Stimulated activated CD4-positive, alpha-beta T cell treated with anti-CD3 and anti-CD28 coated beads, Interleukin-4, amount 100 ng/mL, for 48 hours (primary cell): ENCODE measurements around the gene PCAT7.
"Not testable (repeated sequence)": the region's sequence is repeated elsewhere in the genome, so short reads cannot be mapped to it uniquely, and the experiment has no call there.

ENCODE experiments used
- DNase-seq, 2 donors: peaks; one replicate each; pipeline ENCODE4 v3.0.0-alpha.2; 2020; ENCODE audit warnings: low read depth in 2 of 2

The PCAT7 gene

GRCh38 chr9:94563548-94563947 is 8.7 kb downstream of the PCAT7 start:
- DNase-seq: no peak

DNA sequence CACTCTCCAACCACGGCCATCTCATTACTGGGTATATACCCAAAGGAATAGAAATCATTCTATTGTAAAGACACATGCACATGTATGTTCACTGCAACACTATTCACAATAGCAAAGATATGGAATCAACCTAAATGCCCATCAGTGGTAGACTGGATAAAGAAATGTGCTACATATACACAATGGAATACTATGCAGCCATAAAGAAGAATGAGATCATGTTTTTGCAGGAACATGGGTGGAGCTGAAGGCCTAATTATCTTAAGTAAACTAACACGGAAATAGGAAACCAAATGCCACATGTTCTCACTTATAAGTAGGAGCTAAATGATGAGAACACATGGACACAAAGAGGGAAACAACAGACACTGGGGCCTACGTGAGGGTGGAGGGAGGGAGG is 9.4 kb downstream of the PCAT7 start:
- not testable (repeated sequence) for DNase-seq

- no peak for DNase-seq
Observed at GRCh38 chr9:94566550-94566949, 11.7 kb downstream of the PCAT7 start.

DNA sequence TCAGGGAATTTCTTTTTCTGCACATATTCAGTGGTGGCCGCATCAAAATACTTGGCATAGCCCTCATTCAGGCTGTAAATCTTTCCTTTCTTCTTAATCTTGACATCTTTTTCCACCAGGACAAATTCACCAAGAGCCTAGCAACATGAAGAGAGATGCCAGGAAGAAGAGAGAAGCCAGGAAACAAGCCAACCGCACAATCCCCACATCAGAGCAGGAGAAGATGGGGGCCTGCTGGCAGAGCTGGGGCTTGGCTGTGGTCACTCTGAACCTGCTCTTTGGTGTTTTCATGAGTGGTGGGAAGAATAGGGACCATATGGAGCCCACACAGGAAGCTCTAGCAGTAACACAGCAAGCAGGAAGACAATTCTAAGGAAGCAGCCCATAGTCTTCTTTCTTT is 12.4 kb downstream of the PCAT7 start:
- no peak for DNase-seq

GRCh38 chr9:94568250-94568889 is 13.5 kb downstream of the PCAT7 start:
- no peak for DNase-seq

- DNase-seq: no peak
Observed at GRCh38 chr9:94568972-94569712, 14.3 kb downstream of the PCAT7 start.

- no peak for DNase-seq
Observed at GRCh38 chr9:94576131-94576530, 21.2 kb downstream of the PCAT7 start.

DNA sequence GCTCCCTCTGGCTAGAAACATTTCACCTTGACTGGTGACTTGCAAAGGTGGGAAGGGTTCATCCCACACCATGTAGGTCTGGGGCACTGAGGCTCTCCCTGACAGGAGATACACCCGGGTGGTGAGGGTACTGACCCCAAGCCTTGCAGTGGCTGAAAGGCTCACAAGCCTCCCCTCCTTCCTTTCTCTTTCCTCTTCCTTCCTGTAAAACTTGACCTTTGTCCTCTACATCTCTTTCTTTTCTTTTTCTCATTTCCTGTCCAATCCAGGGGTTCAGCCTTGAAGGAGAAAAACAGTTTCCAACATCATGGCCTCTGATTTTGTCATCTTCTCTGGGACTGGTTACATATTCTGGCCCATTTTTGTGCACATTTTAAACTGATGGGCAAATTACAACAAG is 22.2 kb downstream of the PCAT7 start:
- no peak for DNase-seq

- DNase-seq: no peak
Observed at GRCh38 chr9:94577571-94577970, 22.7 kb downstream of the PCAT7 start.

GRCh38 chr9:94581728-94582127 is 26.8 kb downstream of the PCAT7 start:
- DNase-seq: no peak

- DNase-seq: no peak
Observed at GRCh38 chr9:94584555-94584954, 29.7 kb downstream of the PCAT7 start.

DNA sequence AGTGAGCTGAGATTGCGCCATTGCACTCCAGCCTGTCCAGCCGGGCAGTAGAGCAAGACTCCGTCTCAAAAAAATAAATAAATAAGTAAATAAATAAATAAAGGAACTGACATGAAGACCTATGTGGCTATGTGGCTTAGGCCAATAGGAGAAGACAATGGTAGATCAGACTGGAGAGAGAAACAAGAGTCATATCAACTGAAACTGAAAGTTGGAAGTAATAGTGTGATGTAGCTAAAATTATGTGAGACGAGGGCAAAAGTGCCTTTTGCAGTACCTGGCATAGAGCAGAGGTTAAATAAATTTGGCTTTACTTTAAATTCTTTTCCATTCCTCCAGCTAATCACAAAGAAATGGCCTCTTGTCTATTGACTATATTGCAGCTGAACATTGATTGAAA is 31.4 kb downstream of the PCAT7 start:
- DNase-seq: no peak

DNA sequence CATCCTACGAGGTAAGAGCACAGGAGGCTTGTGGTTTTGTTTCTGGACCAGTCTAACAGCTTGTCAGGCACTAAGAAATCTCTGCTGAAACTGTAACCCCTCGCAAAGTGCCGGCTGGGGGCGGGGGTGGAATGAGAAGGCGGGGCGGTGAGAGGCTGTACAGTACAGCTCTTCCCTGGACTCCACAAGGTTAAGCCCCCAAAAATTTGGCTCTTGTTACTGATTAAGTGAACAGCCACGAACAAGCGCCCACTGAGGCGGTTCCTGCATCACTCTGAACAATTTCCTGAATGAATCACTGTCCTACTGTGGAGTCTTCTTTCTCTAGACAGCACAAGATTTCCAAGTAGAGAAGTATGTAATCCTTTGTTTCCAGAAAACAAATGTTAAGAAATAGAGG is 31.9 kb downstream of the PCAT7 start:
- no peak for DNase-seq

- DNase-seq: no peak
Observed at GRCh38 chr9:94588681-94589080, 33.8 kb downstream of the PCAT7 start.

DNA sequence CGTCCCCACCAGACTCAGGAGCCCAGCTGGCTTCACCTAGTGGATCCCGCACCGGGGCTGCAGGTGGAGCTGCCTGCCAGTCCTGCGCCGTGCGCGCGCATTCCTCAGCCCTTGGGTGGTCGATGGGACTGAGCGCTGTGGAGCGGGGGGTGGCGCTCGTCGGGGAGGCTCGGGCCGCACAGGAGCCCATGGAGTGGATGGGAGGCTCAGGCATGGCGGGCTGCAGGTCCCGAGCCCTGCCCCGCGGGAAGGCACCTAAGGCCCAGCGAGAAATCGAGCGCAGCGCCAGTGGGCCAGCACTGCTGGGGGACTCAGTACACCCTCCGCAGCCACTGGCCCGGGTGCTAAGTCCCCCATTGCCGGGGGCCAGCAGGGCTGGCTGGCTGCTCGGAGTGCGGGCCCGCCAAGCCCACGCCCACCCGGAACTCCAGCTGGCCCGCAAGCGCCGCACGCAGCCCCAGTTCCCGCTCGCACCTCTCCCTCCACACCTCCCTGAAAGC is 36.2 kb downstream of the PCAT7 start:
- not testable (repeated sequence) for DNase-seq

- DNase-seq: no peak
Observed at GRCh38 chr9:94591876-94592275, 37.0 kb downstream of the PCAT7 start.

GRCh38 chr9:94592683-94593082 is 37.8 kb downstream of the PCAT7 start:
- not testable (repeated sequence) for DNase-seq

DNA sequence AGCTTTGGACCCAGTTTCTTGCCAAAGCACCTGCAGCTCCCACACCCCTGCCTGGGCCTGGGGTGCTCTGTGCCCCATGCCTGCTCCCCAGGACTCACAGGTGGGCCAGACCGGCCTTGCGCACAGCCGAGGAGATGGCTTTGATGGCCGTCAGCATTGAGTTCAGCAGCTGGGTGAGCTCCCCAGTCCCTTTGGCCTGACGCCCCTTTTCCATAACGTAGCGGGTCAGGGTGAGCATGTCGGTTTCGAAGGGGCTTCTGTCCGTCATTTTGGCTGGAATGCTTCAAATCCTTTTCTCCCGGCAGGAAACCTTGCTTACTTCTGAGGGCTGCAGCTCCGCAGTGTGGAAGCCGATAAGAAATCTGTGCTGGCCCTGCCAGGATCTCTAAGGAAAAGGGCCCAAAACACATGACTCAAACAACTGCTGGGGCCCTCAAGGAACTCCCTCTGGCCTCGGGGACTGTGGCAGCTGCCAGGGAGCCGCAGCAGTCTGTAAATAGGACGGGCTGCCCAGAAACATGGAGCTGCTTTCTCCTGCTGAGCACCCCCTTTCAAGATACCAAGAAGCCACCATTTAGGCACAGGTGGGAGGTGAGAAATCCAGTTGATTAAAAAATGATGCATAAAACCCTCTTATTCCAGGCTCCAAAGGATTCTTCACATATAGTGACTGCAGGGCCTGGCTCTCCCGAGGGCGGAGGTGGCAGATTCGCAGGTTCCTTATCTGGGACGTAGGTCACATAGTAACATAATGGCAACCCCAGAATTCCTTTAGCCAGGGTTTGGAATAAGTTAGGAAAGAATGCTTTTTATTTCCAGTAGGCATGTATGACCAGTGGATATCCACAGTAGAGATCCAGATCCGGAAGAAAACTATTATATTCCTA is 38.8 kb downstream of the PCAT7 start, which contains the start of gene FBP2:
FBP2 (minus strand) TSS at position 366 of the 887 bp plus-strand sequence; CDS start at position 268, 98 bp downstream.
- DNase-seq: no peak

- DNase-seq: no peak
Observed at GRCh38 chr9:94599102-94599501, 44.2 kb downstream of the PCAT7 start.

DNA sequence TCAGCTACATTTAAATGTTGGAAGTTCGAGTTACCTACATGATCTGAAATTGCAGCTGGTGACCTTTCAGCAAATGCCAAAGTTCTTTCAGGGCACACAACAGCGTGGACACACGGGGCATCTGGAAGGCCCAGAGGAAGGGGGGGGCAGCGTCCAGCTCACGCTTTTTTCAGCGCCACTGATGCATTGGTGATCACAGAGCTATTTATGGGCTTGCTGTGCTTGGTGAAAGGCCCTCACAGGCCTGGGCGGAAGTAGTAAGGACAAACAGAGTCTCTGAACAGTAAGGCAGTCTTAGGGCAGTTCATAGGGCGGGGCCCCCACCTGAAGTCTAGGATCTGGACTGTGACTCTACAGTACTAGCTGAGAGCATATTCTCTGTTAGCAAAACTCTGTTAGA is 45.4 kb downstream of the PCAT7 start:
- DNase-seq: no peak

- no peak for DNase-seq
Observed at GRCh38 chr9:94600715-94601114, 45.8 kb downstream of the PCAT7 start.

- no peak for DNase-seq
Observed at GRCh38 chr9:94602666-94603065, 47.8 kb downstream of the PCAT7 start.
